A673 (cell line): ENCODE results near the gene IGSF11. TPM values are rescaled to one million over a fixed set of nuclear protein-coding genes. Genes with fewer than 3 reads are reported as not detected.

Source experiments
- BruUV-seq: library from RNA; stranded (reverse); fragments of 400-500 nt; replicated peaks from 2 replicates; lab custom pipeline; 2021; lab: Mats Ljungman, UMichigan
- CTCF ChIA-PET: fragments of 300-600 bp; sonication (Branson Sonifier 250); formaldehyde crosslinking; loops from one replicate; lab custom pipeline; 2022; ENCODE audit warnings: antibody characterized with exemption; lab: Charles Lee
- POLR2A ChIA-PET: fragments of 300-600 bp; sonication (Branson Sonifier 250); formaldehyde crosslinking; loops from one replicate; lab custom pipeline; 2022; ENCODE audit warnings: antibody characterized with exemption; ENCODE audit not compliant: low non-redundant PET; lab: Charles Lee
- DNase-seq: peaks from one replicate; pipeline ENCODE4 v3.0.0-alpha.2; 2015; ENCODE audit warnings: low spot score
- H3K27ac ChIP-seq: fragments of 200-600 bp; sonication (generic); 2 replicates; pipeline ENCODE4 v1.5.1; 2016; ENCODE audit warnings: mixed run types, low read depth, mild to moderate bottlenecking, mixed read lengths, antibody characterized with exemption, low read length; ENCODE audit not compliant: poor library complexity, severe bottlenecking
- H3K27me3 ChIP-seq: fragments of 200-600 bp; sonication (generic); replicated peaks from 2 replicates; pipeline ENCODE4 v1.6.1; 2017; ENCODE audit warnings: mixed run types, low read depth, mild to moderate bottlenecking, mixed read lengths, antibody characterized with exemption, low read length; ENCODE audit not compliant: insufficient read depth, poor library complexity
- H3K36me3 ChIP-seq: fragments of 200-600 bp; sonication (generic); 2 replicates; pipeline ENCODE4 v1.6.1; 2016; ENCODE audit warnings: mixed run types, mild to moderate bottlenecking, mixed read lengths, antibody characterized with exemption, low read length; ENCODE audit not compliant: insufficient read depth, poor library complexity, severe bottlenecking
- H3K4me1 ChIP-seq: fragments of 200-600 bp; sonication (generic); 2 replicates; pipeline ENCODE4 v1.6.1; 2017; ENCODE audit warnings: mixed run types, mild to moderate bottlenecking, mixed read lengths, antibody characterized with exemption, low read length; ENCODE audit not compliant: insufficient read depth, poor library complexity, severe bottlenecking
- H3K4me3 ChIP-seq: fragments of 200-600 bp; sonication (generic); 2 replicates; pipeline ENCODE4 v1.5.1; 2016; ENCODE audit warnings: low read depth, mixed run types, mild to moderate bottlenecking, mixed read lengths, low read length; ENCODE audit not compliant: poor library complexity, severe bottlenecking
- H3K9me3 ChIP-seq: fragments of 200-600 bp; sonication (generic); 2 replicates; pipeline ENCODE4 v1.6.1; 2016; ENCODE audit warnings: mixed run types, low read depth, mild to moderate bottlenecking, mixed read lengths, antibody characterized with exemption, low read length; ENCODE audit not compliant: poor library complexity, severe bottlenecking
- CTCF ChIP-seq: fragments of 300-800, 200-600 bp; sonication (generic); conservative IDR thresholded peaks from 2 replicates; pipeline ENCODE4 v1.5.1; 2017; ENCODE audit warnings: low read depth, mild to moderate bottlenecking, antibody characterized with exemption, low read length, moderate library complexity, mixed read lengths
- EZH2 ChIP-seq: fragments of 200-600 bp; sonication (generic); IDR thresholded peaks from 2 replicates; pipeline ENCODE4 v1.6.1; 2017; ENCODE audit warnings: borderline replicate concordance, low read depth, mild to moderate bottlenecking, mixed read lengths, antibody characterized with exemption, low read length; ENCODE audit not compliant: poor library complexity, severe bottlenecking
- intact Hi-C: fragments of 100-400 bp; cut with micrococcal nuclease; formaldehyde crosslinking; loops from one replicate; pipeline ENCODE4 v1.10.0; 2022; ENCODE audit not compliant: unreplicated experiment
- total RNA-seq: library from RNA; stranded (reverse); gene quantifications from 2 replicates; pipeline ENCODE4 v1.2.3, GENCODE V29; 2021

The IGSF11 gene
- total RNA-seq, 1 experiment from 2014 or later, result not detected

DNA sequence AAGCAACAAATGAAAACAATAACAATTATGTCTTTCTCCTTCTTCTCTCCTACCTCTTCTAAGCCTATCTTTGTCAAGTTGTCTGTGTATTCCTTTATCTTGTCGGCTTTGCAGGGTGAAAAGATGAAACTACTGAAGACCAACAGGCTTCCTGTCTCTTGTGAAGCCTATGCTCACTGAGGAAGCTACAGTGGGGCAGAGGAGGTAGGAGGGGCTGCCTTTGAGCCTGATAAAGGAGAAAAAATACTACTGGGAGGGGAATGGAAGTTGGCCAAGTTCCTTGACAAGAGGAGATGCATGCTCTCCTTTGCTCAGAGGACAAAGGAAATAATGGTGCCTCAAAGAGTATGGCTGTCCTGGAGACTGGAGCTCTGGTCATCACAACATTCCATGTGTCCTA lies 92.0 kb downstream of the IGSF11 start:
- ChIA-PET CTCF (no interaction called here), POLR2A (no interaction called here)
- BruUV-seq, result no TSS peak
- H3K27ac ChIP-seq, result no peak overlapping the region
- intact Hi-C loops, result no loop called here
- H3K4me1 ChIP-seq, result no peaks in the 10 kb centered on the region
- no peaks in the 10 kb centered on the region for H3K36me3 ChIP-seq
- H3K27me3 ChIP-seq, result no peaks in the 10 kb centered on the region
- TF ChIP-seq CTCF (no peak), EZH2 (no peak)
- no peak overlapping the region for H3K4me3 ChIP-seq
- DNase-seq, result no peak
- no peaks in the 10 kb centered on the region for H3K9me3 ChIP-seq

- no peaks in the 10 kb centered on the region for H3K27me3 ChIP-seq
- intact Hi-C loops, result no loop called here
- H3K9me3 ChIP-seq, result no peaks in the 10 kb centered on the region
- DNase-seq, result no peak
- no TSS peak for BruUV-seq
- ChIA-PET CTCF (no interaction called here), POLR2A (no interaction called here)
- TF ChIP-seq CTCF (no peak), EZH2 (no peak)
- no peaks in the 10 kb centered on the region for H3K4me1 ChIP-seq
- no peak overlapping the region for H3K27ac ChIP-seq
- H3K36me3 ChIP-seq, result no peaks in the 10 kb centered on the region
- H3K4me3 ChIP-seq, result no peak overlapping the region
Measured at GRCh38 chr3:118942195-118942594, 92.5 kb downstream of the IGSF11 start.

DNA sequence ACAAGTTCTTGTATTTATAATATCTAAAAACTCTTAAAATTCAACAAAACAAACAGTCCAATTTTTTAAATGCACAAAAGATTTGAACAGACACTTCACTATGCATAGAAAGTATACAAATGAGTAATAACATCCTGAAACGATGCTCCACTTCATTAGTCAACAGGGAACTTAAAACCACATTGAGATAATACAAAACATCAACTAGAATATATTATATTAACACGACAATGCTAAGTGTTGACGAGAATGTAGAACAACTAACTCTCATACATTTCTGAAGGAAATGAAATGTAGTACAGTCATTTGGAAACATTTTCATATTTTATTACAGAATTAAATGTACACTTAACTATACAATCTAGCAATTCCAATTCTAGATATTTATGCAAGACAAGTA lies 93.4 kb downstream of the IGSF11 start:
- intact Hi-C loops, result no loop called here
- Histone ChIP-seq H3K4me3 (no peak overlapping the region), H3K9me3 (no peaks in the 10 kb centered on the region), H3K36me3 (no peaks in the 10 kb centered on the region), H3K27me3 (no peaks in the 10 kb centered on the region), H3K27ac (no peak overlapping the region), H3K4me1 (no peaks in the 10 kb centered on the region)
- CTCF ChIA-PET, result no interaction called here
- no peak for TF ChIP-seq EZH2
- TF ChIP-seq CTCF, result no peak
- POLR2A ChIA-PET, result no interaction called here
- no TSS peak for BruUV-seq
- DNase-seq, result no peak
